HepG2 (cell line): ENCODE data around the gene CNGA1. TPM values are rescaled to one million over a fixed set of nuclear protein-coding genes. Genes with fewer than 3 reads are reported as not detected.

Experiments used
- ATAC-seq: fragments of 200-7000 bp; cut with Tn5 transposase; 3 replicates; pipeline ENCODE4 v1.9.1; 2020; ENCODE audit warnings: mild to moderate bottlenecking, moderate library complexity
- BruUV-seq: library from RNA; stranded (reverse); fragments of 400-500 nt; replicated peaks from 2 replicates; lab custom pipeline; 2021; lab: Mats Ljungman, UMichigan
- CTCF ChIA-PET: fragments of 300-600 bp; formaldehyde crosslinking; extraction: SDS; loops from one replicate; lab custom pipeline; 2021; ENCODE audit warnings: low total read pairs, inconsistent platforms, low intra/inter-chr PET ratio; lab: Yijun Ruan, JAX
- POLR2A ChIA-PET: fragments of 350-600 bp; sonication (Branson Sonifier 250); formaldehyde crosslinking; loops from one replicate; lab custom pipeline; 2020; ENCODE audit warnings: antibody characterized with exemption, inconsistent platforms; lab: Yijun Ruan, JAX
- DNase-seq: peaks from one replicate; pipeline ENCODE4 v3.0.0-alpha.2; 2015; ENCODE audit warnings: low spot score
- FAIRE-seq: peaks from 3 replicates; lab custom pipeline; 2011; peaks lifted over from hg19 to GRCh38; lab: Jason Lieb, UNC
- H2AFZ ChIP-seq: one replicate; pipeline ENCODE4 v1.6.1; 2011; ENCODE audit warnings: low read length, inconsistent platforms
- H3K27ac ChIP-seq: fragments of 300-600 bp; 3 replicates; pipeline ENCODE4 v1.8.0; 2011; ENCODE audit warnings: mixed run types, mild to moderate bottlenecking, mixed read lengths, low read length, inconsistent platforms; ENCODE audit not compliant: insufficient read depth; ENCODE audit errors: extremely low read length
- H3K27me3 ChIP-seq, 2 experiments: fragments of 200-600 bp in 1 of 2; 2 replicates in 1 of 2; 3 replicates in 1 of 2; pipeline versions ENCODE4 v1.6.0 to v1.8.0; 2011; ENCODE audit warnings: low read length in 2 of 2, mild to moderate bottlenecking in 2 of 2, moderate library complexity in 2 of 2, inconsistent platforms in 1 of 2; ENCODE audit not compliant: insufficient read depth in 2 of 2, control insufficient read depth in 1 of 2
- H3K36me3 ChIP-seq, 2 experiments: fragments of 200-600 bp in 1 of 2; replicated peaks in 1 of 2; 2 replicates in 1 of 2; 3 replicates in 1 of 2; pipeline versions ENCODE4 v1.5.1 to v1.8.0; 2011; ENCODE audit warnings: low read length in 2 of 2, inconsistent platforms in 1 of 2; ENCODE audit not compliant: insufficient read depth in 2 of 2, control insufficient read depth in 1 of 2
- H3K4me1 ChIP-seq: 2 replicates; pipeline ENCODE4 v1.5.1; 2012; ENCODE audit warnings: low read length, inconsistent platforms; ENCODE audit not compliant: insufficient read depth
- H3K4me2 ChIP-seq: 2 replicates; pipeline ENCODE4 v1.6.0; 2011; ENCODE audit warnings: low read depth, low read length, inconsistent platforms
- H3K4me3 ChIP-seq, 3 experiments: fragments of 200-600 bp in 1 of 3; sonication (generic), shearing (Covaris generic) in 1 of 3; replicated peaks in 1 of 3; 2 replicates each; pipeline ENCODE4 v1.5.1; 2011 to 2016; ENCODE audit warnings: low read length in 3 of 3, inconsistent platforms in 2 of 3, low read depth in 2 of 3, mild to moderate bottlenecking in 2 of 3, control low read depth in 1 of 3, mixed read lengths in 1 of 3; ENCODE audit not compliant: insufficient read depth in 1 of 3
- H3K79me2 ChIP-seq: one replicate; pipeline ENCODE4 v1.6.1; 2011; ENCODE audit warnings: low read length, inconsistent platforms; ENCODE audit not compliant: insufficient read depth
- H3K9ac ChIP-seq: 2 replicates; pipeline ENCODE4 v1.6.0; 2011; ENCODE audit warnings: mild to moderate bottlenecking, low read depth, low read length, inconsistent platforms; ENCODE audit not compliant: insufficient read depth
- H3K9me3 ChIP-seq: 2 replicates; pipeline ENCODE4 v1.5.1; 2012; ENCODE audit warnings: mild to moderate bottlenecking, low read length
- H4K20me1 ChIP-seq: 2 replicates; pipeline ENCODE4 v1.6.0; 2011; ENCODE audit warnings: inconsistent platforms, mild to moderate bottlenecking, low read length, moderate library complexity; ENCODE audit not compliant: insufficient read depth
- CEBPG ChIP-seq: IDR thresholded peaks from 2 replicates; pipeline ENCODE4 v1.6.1; 2016
- HNF4G ChIP-seq, 2 experiments: sonication (generic) in 1 of 2; formaldehyde crosslinking in 1 of 2; IDR thresholded peaks; 2 replicates each; pipeline versions ENCODE4 v1.4.0 to v1.6.1; 2011 to 2020; ENCODE audit warnings: borderline replicate concordance in 2 of 2, low read depth in 2 of 2, mild to moderate bottlenecking in 2 of 2, low read length in 1 of 2, missing genetic modification reagents in 1 of 2, moderate library complexity in 1 of 2
- NFKBIZ ChIP-seq: IDR thresholded peaks from 2 replicates; pipeline ENCODE4 v1.6.1; 2018; ENCODE audit warnings: missing genetic modification reagents, missing compliant biosample characterization
- WGBS: methylation state at CpG from one replicate; pipeline ENCODE4 v1.1.6; 2017; ENCODE audit warnings: low lambda C conversion rate; 5-methylcytosine and 5-hydroxymethylcytosine counted together
- in situ Hi-C: cut with HindIII; loops from 2 replicates; pipeline ENCODE4 v1.10.0; 2017; ENCODE audit warnings: low pct_unique_long_range_greater_than_20kb; ENCODE audit not compliant: extremely low pct_ligation_motif_present
- intact Hi-C: fragments of 100-400 bp; cut with micrococcal nuclease; formaldehyde crosslinking; loops from one replicate; pipeline ENCODE4 v1.10.0; 2022; ENCODE audit not compliant: unreplicated experiment
- polyA plus RNA-seq, 8 experiments: library from polyadenylated mRNA; depleted of rRNA in 3 of 8; stranded (reverse) in 7 of 8; unstranded in 1 of 8; fragments of >200 nt; fragmentation: Illumina TruSeq in 4 of 8; extraction: Trizol in 4 of 8; gene quantifications; 2 replicates each; pipeline versions ENCODE4 v1.2.1 to v1.2.3, GENCODE V29; 2011 to 2016; ENCODE audit warnings: low read depth in 4 of 8, missing spikeins in 1 of 8, mixed read lengths in 1 of 8; ENCODE audit not compliant: insufficient read depth in 1 of 8
- total RNA-seq, 5 experiments: library from RNA; depleted of rRNA; stranded (reverse); fragments of >200 nt; fragmentation: Illumina TruSeq; extraction: Trizol; gene quantifications; 2 replicates each; pipeline ENCODE4 v1.2.3, GENCODE V29; 2016; ENCODE audit warnings: low read depth in 1 of 5
- TF ChIP-seq, protein P1 (sequence below): sonication (generic); formaldehyde crosslinking; IDR thresholded peaks from 2 replicates; pipeline ENCODE4 v1.5.0; 2020; ENCODE audit warnings: missing genetic modification reagents
- TF ChIP-seq, protein P2 (sequence below): IDR thresholded peaks from 2 replicates; pipeline ENCODE4 v1.6.1; 2016; ENCODE audit warnings: missing compliant biosample characterization, missing genetic modification reagents, borderline replicate concordance

Gene CNGA1
- total and polyA plus RNA-seq, 2 of the 13 experiments (the other 11 are each of a cell fraction or from before 2014, with no cell fraction given) = 0.22 to 0.40 TPM

DNA sequence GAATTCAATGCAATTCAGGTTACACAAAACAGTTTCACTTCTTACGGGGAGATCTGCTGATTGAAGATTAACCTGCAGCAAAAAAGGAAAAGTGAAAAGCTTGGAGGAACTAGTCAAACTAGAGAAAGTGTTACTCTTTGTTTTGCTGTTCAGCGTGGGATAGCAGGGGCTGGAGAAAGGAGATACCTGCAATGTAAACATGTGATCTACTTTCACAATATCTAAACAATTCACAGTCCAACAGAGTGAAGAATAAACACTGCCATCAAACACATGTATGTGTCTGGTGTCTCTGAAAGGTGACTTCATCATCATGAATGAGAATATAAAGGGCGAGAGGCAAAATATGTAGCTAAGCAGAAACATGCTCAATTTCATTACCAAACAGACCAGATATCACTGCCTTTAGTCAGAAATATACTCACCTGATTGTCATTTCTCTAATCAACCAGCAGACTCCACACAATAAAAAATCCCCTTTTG, 26.5 kb upstream of the CNGA1 start (continued):
- TF ChIP-seq NFKBIZ (CRISPR knock-in tag) (0 out of 2 replicates have a peak, but pooled peaks have one; percentile 49), CEBPG (CRISPR knock-in tag) (peak; percentile 77)
- TF ChIP-seq, protein P1, sequence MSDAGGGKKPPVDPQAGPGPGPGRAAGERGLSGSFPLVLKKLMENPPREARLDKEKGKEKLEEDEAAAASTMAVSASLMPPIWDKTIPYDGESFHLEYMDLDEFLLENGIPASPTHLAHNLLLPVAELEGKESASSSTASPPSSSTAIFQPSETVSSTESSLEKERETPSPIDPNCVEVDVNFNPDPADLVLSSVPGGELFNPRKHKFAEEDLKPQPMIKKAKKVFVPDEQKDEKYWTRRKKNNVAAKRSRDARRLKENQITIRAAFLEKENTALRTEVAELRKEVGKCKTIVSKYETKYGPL (CRISPR knock-in tag) = no peak

DNA sequence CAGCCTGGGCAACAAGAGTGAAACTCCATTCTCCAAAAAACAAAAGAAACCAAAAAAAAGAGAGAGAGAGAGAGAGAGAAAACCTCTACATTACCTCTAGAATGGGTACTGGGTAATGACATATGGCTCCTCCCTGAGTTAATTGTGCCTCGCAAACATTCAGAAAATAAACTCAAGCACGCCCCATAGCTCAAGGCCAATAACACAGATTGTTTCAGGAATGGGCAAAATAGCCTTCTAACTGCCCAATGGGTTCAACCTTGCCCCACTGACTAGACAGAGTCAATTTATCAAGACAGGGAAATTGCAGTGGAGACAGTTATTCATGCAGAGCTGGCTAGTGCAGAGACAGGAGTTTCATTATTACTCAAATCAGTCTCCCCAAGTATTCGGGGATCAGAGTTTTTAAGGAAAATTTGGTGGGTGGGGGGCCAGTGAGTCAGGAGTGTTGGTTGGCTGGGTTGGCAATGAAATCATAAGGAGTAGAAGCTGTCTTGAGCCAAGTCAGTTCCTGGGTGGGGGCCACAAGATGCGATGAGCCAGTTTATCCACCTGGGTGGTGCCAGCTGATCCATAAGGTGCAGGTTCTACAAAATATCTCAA, 25.2 kb upstream of the CNGA1 start:
- WGBS = 85% methylated on average over 4 of the region's 4 CpGs
- ChIA-PET POLR2A (no interaction called here), CTCF (no interaction called here)
- TF ChIP-seq, protein P2, sequence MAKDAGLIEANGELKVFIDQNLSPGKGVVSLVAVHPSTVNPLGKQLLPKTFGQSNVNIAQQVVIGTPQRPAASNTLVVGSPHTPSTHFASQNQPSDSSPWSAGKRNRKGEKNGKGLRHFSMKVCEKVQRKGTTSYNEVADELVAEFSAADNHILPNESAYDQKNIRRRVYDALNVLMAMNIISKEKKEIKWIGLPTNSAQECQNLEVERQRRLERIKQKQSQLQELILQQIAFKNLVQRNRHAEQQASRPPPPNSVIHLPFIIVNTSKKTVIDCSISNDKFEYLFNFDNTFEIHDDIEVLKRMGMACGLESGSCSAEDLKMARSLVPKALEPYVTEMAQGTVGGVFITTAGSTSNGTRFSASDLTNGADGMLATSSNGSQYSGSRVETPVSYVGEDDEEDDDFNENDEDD (CRISPR knock-in tag) = no peak
- no peak for TF ChIP-seq HNF4G (IDR thresholded peaks at IDR 0.05; ENCODE audit: borderline replicate concordance, low read depth, low read length)
- no peak for TF ChIP-seq HNF4G (CRISPR knock-in tag; IDR thresholded peaks at IDR 0.05; ENCODE audit: borderline replicate concordance, low read depth)
- BruUV-seq = no TSS peak
- H4K20me1 ChIP-seq = no peaks in the 10 kb centered on the region
- no peak for DNase-seq
- no peaks in the 10 kb centered on the region for H3K27me3 ChIP-seq
- intact Hi-C loops = no loop called here
- H3K4me1 ChIP-seq = peaks cover 61% of the 10 kb centered on the region
- H3K4me2 ChIP-seq = no peak overlapping the region
- H3K36me3 ChIP-seq = no peaks in the 10 kb centered on the region
- no peak overlapping the region for H3K9ac ChIP-seq
- in situ Hi-C loops = no loop called here
- no peak for ATAC-seq
- no peaks in the 10 kb centered on the region for H3K79me2 ChIP-seq
- H3K27ac ChIP-seq = no peak overlapping the region
- H2AFZ ChIP-seq = no peak overlapping the region
- FAIRE-seq = no peak
- H3K9me3 ChIP-seq = no peaks in the 10 kb centered on the region
- no peak overlapping the region for H3K4me3 ChIP-seq
